Measurements from ENCODE around the gene CERT1. TPM values are rescaled to one million over a fixed set of nuclear protein-coding genes. Genes with fewer than 3 reads are reported as not detected.

Gene CERT1
- total RNA-seq, 1 donor from 2014 or later = 60.7 TPM

DNA sequence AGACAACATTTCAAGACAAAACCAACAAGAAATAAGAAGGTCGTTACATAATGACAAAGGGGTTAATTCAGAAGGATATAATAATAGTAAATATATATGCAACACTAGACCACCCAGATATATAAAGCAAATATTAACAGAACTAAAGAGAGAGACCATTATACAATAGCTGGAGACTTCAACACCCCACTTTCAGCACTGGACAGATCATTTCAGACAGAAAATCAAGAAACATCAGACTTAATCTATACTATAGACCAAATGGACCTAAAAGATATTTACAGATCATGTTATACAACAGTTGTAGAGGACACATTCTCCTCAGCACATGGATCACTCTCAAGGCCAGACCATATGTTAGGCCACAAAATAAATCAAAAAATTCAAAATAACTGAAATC is 26.8 kb downstream of the CERT1 start:
- intact Hi-C loops (cut with DNase I) = no loop called here
- H3K4me1 ChIP-seq = no peaks in the 10 kb centered on the region
- H3K9me3 ChIP-seq = no peaks in the 10 kb centered on the region
- H3K27me3 ChIP-seq = no peaks in the 10 kb centered on the region
- no peak overlapping the region for H3K4me3 ChIP-seq
- ATAC-seq (no peak), DNase-seq (no peak)
- no peak overlapping the region for H3K27ac ChIP-seq
- TF ChIP-seq, protein P1, sequence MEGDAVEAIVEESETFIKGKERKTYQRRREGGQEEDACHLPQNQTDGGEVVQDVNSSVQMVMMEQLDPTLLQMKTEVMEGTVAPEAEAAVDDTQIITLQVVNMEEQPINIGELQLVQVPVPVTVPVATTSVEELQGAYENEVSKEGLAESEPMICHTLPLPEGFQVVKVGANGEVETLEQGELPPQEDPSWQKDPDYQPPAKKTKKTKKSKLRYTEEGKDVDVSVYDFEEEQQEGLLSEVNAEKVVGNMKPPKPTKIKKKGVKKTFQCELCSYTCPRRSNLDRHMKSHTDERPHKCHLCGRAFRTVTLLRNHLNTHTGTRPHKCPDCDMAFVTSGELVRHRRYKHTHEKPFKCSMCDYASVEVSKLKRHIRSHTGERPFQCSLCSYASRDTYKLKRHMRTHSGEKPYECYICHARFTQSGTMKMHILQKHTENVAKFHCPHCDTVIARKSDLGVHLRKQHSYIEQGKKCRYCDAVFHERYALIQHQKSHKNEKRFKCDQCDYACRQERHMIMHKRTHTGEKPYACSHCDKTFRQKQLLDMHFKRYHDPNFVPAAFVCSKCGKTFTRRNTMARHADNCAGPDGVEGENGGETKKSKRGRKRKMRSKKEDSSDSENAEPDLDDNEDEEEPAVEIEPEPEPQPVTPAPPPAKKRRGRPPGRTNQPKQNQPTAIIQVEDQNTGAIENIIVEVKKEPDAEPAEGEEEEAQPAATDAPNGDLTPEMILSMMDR (IDR thresholded peaks at IDR 0.05) = no peak
- H3K36me3 ChIP-seq = no peaks in the 10 kb centered on the region

DNA sequence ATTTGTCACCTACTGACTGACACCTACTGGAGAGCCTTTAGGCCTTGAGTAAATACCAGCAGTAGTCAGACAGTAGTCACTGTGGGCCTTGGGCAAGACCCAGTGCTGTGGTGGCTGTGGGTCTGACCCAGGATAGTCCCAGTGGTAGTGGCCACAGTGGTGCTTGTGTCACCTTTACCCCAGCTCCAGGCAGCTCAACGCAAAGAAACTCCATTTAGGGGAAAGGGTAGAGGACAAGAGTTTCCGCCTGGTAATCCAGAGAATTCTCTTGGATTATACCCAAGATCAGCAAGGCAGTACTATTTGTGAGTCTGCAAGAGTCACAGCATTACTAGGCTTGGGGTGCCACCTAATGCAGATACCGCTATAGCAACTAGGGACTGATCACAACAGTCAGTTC is 28.9 kb downstream of the CERT1 start:
- ATAC-seq = no peak
- no peak overlapping the region for H3K4me3 ChIP-seq

DNA sequence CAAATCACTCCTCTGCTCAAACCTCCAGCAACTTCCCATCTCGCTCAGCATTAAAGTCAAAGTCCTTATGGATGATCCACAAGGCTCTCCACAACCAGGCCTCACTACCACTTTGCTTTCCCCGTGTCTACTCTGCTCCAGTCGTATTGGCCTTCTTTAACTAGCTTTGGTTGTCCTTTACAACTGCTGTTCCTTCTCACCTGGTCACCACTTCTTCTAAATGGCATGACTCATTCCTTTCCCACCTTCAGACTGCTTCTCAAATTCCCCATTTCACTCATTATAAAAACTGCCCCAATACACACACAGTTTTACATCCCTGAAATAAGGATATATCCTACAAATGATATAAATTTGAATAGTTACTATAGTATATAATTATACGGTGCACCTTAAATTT is 30.4 kb downstream of the CERT1 start:
- Histone ChIP-seq H3K4me3 (no peak overlapping the region), H3K36me3 (no peaks in the 10 kb centered on the region), H3K27me3 (no peaks in the 10 kb centered on the region), H3K4me1 (no peaks in the 10 kb centered on the region), H3K27ac (no peak overlapping the region), H3K9me3 (no peaks in the 10 kb centered on the region)
- TF ChIP-seq, protein P1 (IDR thresholded peaks at IDR 0.05) = no peak
- no peak for ATAC-seq
- DNase-seq = no peak
- intact Hi-C loops (cut with DNase I) = no loop called here

More for the DNA sequence above, 28.9 kb downstream of the CERT1 start:
- H3K9me3 ChIP-seq = no peaks in the 10 kb centered on the region
- H3K36me3 ChIP-seq = no peaks in the 10 kb centered on the region
- H3K27ac ChIP-seq = no peak overlapping the region
- no peaks in the 10 kb centered on the region for H3K4me1 ChIP-seq
- no peak for DNase-seq
- TF ChIP-seq, protein P1 (IDR thresholded peaks at IDR 0.05) = no peak
- intact Hi-C loops (cut with DNase I) = no loop called here
- no peaks in the 10 kb centered on the region for H3K27me3 ChIP-seq

DNA sequence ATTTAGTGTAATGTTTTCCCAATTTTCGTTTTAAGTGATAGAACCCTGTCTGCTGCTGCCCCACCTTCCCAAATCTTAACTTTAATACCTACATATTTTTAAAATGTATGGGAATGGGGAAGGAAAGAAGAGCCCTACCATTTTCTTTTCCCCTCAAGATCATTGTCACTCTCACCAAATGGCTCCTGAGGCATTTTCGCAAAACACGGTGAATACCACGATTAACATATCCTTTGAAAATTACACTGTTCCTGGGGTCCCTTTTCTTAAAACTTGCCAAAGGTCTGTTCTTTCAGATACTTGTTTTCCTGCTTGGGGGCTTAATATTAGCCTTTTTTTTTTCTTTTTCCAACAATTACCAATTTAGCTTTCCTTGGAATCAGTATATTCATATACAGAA is 36.1 kb downstream of the CERT1 start:
- TF ChIP-seq, protein P1 (IDR thresholded peaks at IDR 0.05) = no peak
- H3K27ac ChIP-seq = no peak overlapping the region
- ATAC-seq (no peak), DNase-seq (no peak)
- no peaks in the 10 kb centered on the region for H3K27me3 ChIP-seq
- H3K4me1 ChIP-seq = no peaks in the 10 kb centered on the region
- H3K36me3 ChIP-seq = no peaks in the 10 kb centered on the region
- H3K4me3 ChIP-seq = no peak overlapping the region
- intact Hi-C loops (cut with DNase I) = no loop called here
- H3K9me3 ChIP-seq = peaks cover 2% of the 10 kb centered on the region

DNA sequence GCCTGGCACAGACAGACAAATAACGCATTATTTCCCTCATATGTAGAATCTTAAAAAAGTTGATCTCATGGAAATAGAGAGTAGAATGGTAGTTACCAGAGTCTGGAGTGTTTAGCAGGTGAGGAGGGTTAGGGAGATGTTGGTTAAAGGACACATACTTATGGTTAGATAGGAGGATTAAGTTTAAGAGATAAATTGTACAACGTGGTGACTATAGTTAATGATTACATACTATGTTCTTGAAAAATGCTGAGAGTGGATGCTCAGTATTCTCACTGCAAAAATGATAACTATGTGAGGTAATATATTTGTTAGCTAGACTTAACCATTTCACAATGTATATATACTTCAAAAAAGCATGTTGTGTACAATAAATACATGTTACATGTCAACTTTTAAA is 38.0 kb downstream of the CERT1 start:
- Histone ChIP-seq H3K9me3 (peaks cover 21% of the 10 kb centered on the region), H3K4me3 (no peak overlapping the region)

More for the DNA sequence above, 38.0 kb downstream of the CERT1 start:
- intact Hi-C loops (cut with DNase I) = no loop called here
- TF ChIP-seq, protein P1 (IDR thresholded peaks at IDR 0.05) = no peak
- Histone ChIP-seq H3K27me3 (no peaks in the 10 kb centered on the region), H3K4me1 (no peaks in the 10 kb centered on the region), H3K27ac (no peak overlapping the region), H3K36me3 (no peaks in the 10 kb centered on the region)
- DNase-seq = no peak
- no peak for ATAC-seq

Data from upper lobe of right lung (tissue), 1 donor.